Transverse colon (tissue), 3 donors: ENCODE results near the gene CD79B.

ENCODE experiments used
- EP300 ChIP-seq: sonication (generic); formaldehyde crosslinking; IDR thresholded peaks from one replicate; pipeline ENCODE4 v1.6.1; 2017; ENCODE audit warnings: antibody characterized with exemption, low read depth
- POLR2A ChIP-seq: fragments of 450-650 bp; IDR thresholded peaks from one replicate; pipeline ENCODE4 v1.6.1; 2016; ENCODE audit warnings: antibody characterized with exemption, mild to moderate bottlenecking, moderate library complexity
- TF ChIP-seq, protein P1 (sequence below), 5 experiments: fragments of 200-600 bp in 3 of 5; fragments of 450-650 bp in 2 of 5; sonication (generic) in 3 of 5; IDR thresholded peaks; 1 replicate in 2 of 5; 2 replicates in 3 of 5; pipeline ENCODE4 v1.5.1; 2016 to 2017; ENCODE audit warnings: antibody characterized with exemption in 5 of 5, inconsistent platforms in 3 of 5, mild to moderate bottlenecking in 2 of 5, moderate library complexity in 1 of 5

DNA sequence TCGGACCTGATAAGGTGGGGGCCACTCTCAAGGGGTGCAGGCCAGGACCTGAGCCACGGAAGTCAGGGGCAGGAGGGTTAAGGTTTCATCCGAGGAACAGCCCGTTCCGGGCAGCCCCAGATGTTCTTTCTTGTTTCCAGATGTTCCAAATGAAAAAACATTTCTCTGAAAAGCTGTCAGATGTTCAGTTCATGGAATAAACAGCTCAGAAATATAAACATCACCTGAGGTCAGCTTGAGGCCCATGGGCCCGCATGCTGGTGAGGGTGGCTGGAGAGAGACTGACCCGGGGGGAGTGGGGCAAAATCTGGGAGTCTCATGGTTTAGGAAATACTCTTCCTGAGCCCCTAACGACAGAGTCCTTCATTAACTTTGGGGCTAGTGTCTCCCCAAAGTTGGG, 1.5 kb upstream of the CD79B start:
- TF ChIP-seq, protein P1, sequence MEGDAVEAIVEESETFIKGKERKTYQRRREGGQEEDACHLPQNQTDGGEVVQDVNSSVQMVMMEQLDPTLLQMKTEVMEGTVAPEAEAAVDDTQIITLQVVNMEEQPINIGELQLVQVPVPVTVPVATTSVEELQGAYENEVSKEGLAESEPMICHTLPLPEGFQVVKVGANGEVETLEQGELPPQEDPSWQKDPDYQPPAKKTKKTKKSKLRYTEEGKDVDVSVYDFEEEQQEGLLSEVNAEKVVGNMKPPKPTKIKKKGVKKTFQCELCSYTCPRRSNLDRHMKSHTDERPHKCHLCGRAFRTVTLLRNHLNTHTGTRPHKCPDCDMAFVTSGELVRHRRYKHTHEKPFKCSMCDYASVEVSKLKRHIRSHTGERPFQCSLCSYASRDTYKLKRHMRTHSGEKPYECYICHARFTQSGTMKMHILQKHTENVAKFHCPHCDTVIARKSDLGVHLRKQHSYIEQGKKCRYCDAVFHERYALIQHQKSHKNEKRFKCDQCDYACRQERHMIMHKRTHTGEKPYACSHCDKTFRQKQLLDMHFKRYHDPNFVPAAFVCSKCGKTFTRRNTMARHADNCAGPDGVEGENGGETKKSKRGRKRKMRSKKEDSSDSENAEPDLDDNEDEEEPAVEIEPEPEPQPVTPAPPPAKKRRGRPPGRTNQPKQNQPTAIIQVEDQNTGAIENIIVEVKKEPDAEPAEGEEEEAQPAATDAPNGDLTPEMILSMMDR (IDR thresholded peaks at IDR 0.05) = no peak
- TF ChIP-seq POLR2A = no peak
- TF ChIP-seq EP300 = no peak
